Measurements from ENCODE around the gene CADPS. TPM values are rescaled to one million over a fixed set of nuclear protein-coding genes. Genes with fewer than 3 reads are reported as not detected.

Gene CADPS
- total and polyA plus RNA-seq, 8 donors: 16.1 to 112 (median 26.0) TPM

GRCh38 chr3:62454916-62455315 is 420.3 kb downstream of the CADPS start:
- H3K4me3 ChIP-seq: no peak overlapping the region
- H3K4me1 ChIP-seq: no peaks in the 10 kb centered on the region
- no peaks in the 10 kb centered on the region for H3K36me3 ChIP-seq
- no peak for DNase-seq
- H3K27ac ChIP-seq: no peak overlapping the region
- ATAC-seq: no peak
- H3K27me3 ChIP-seq: no peaks in the 10 kb centered on the region
- FAIRE-seq: no peak
- TF ChIP-seq CTCF (IDR thresholded peaks at IDR 0.05): no peak
- 57 to 72% methylated on average over 4 of the region's 4 CpGs for WGBS, 2 donors
- no peaks in the 10 kb centered on the region for H3K9me3 ChIP-seq
- intact Hi-C loops (cut with DNase I): no loop called here

- no peaks in the 10 kb centered on the region for H3K4me1 ChIP-seq
- H3K27ac ChIP-seq: no peak overlapping the region
- H3K27me3 ChIP-seq: no peaks in the 10 kb centered on the region
- H3K4me3 ChIP-seq: no peak overlapping the region
- FAIRE-seq (no peak), DNase-seq (no peak), ATAC-seq (no peak)
- intact Hi-C loops (cut with DNase I): no loop called here
- WGBS, 2 donors: 91 to 92% methylated on average over 6 of the region's 6 CpGs
- TF ChIP-seq CTCF (IDR thresholded peaks at IDR 0.05): no peak
- no peaks in the 10 kb centered on the region for H3K9me3 ChIP-seq
- no peaks in the 10 kb centered on the region for H3K36me3 ChIP-seq
These were observed 421.8 kb downstream of the CADPS start for GRCh38 chr3:62453448-62453847.

- FAIRE-seq (no peak), ATAC-seq (no peak), DNase-seq (no peak)
- Histone ChIP-seq H3K4me3 (no peak overlapping the region), H3K9me3 (no peaks in the 10 kb centered on the region), H3K27ac (no peak overlapping the region), H3K36me3 (no peaks in the 10 kb centered on the region), H3K27me3 (no peaks in the 10 kb centered on the region), H3K4me1 (no peaks in the 10 kb centered on the region)
- intact Hi-C loops (cut with DNase I): no loop called here
- TF ChIP-seq CTCF (IDR thresholded peaks at IDR 0.05): no peak
- WGBS, 2 donors: 74 to 77% methylated on average over 8 of the region's 8 CpGs
These were observed 423.9 kb downstream of the CADPS start for GRCh38 chr3:62451211-62451887.

- intact Hi-C loops (cut with DNase I): no loop called here
- no peak for FAIRE-seq
These were observed 428.8 kb downstream of the CADPS start for GRCh38 chr3:62446337-62446940.

More at GRCh38 chr3:62446337-62446940, 428.8 kb downstream of the CADPS start:
- no peak overlapping the region for H3K27ac ChIP-seq
- DNase-seq (no peak), ATAC-seq (no peak)
- no peaks in the 10 kb centered on the region for H3K36me3 ChIP-seq
- 81 to 91% methylated on average over 5 of the region's 5 CpGs for WGBS, 2 donors
- no peak overlapping the region for H3K4me3 ChIP-seq
- no peak for TF ChIP-seq CTCF (IDR thresholded peaks at IDR 0.05)
- H3K27me3 ChIP-seq: no peaks in the 10 kb centered on the region
- no peaks in the 10 kb centered on the region for H3K4me1 ChIP-seq
- H3K9me3 ChIP-seq: no peaks in the 10 kb centered on the region
